ENCODE data around the gene TSC22D1.
A peak's percentile ranks its signal among the peaks of the same experiment; 100 is the strongest.
"Not testable (repeated sequence)": the region's sequence is repeated elsewhere in the genome, so short reads cannot be mapped to it uniquely, and the experiment has no call there.

The TSC22D1 gene

DNA sequence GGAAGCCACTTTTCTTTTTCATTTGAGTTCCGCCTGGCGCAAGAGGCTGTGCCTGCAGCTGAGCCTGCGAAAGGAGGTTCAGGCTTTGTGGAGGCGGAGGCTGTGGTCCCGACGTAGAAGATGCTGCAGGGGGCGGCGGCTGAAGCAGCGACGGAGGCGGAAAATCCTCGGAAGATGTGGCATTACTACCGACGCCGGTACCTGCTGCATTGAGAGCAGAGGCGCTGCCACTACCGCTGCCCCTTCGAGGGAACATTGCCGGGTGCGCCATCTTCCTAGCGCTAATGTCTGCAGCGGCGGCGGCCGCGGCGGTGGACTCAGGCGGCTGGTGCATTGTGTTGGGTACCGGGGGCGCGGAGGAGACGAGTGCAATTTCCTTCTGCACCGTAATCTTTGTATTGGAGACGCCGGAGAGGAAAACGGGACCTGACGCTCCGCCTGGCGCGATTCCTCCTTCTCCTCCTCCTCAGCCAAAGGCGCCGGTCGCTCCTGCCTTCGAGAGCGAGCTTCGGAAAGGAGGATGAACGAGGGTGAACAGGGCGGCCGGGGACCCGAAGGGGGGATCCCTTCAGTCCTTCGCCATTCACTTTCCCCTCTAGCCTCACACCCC, at the start of gene TSC22D1:
Gene TSC22D1 (minus strand): TSS at position 590 of the 610 bp plus-strand sequence. CDS start 256 bp downstream, at position 334.
- peak; percentile 45 for DNase-seq (ENCODE audit: low spot score)

DNA sequence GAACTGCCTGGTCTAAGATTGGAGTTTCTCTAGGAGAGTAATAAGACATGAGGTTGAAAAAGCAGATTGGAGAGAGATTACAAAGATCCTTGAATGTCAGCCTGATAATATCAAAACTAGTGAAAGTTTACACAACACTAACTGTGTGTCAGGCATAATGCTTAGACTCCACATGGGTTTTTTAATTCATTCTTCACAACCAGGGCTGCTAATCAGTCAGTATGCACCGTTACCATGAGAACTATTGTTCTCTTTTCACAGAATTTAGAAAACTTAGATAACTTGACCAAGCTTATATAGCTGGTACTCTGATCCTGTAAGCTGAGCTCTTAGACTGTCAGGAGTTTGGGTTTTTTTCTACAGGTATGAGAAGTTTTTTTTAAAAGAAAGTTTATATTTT, 46.6 kb upstream of the TSC22D1 start:
- no peak for DNase-seq (ENCODE audit: low spot score)

GRCh38 chr13:44622261-44622660, 46.1 kb upstream of the TSC22D1 start:
- no peak for DNase-seq (ENCODE audit: low spot score)

DNA sequence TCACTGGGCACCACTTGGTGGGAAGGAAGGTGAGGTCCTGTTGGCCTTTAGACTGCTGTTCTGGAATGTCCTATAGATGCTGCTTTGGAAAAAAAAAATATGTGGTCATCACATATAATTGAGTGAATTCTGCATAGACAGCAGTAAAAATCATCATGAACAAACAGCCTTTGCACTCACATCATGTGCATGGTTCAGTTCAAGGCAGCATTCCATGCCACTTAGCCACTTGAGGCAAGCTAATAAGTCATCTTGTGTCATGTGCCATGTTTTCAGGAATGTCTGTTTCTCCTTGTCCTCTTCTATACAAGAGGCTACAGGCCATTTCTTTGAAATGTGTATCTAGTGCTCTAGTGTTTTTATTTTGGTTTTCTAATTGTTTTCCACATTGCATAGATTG, 43.9 kb upstream of the TSC22D1 start:
- no peak for DNase-seq (ENCODE audit: low spot score)

- DNase-seq (ENCODE audit: low spot score), result no peak
Measured at GRCh38 chr13:44619651-44620050, 43.5 kb upstream of the TSC22D1 start.

- DNase-seq (ENCODE audit: low spot score), result no peak
Measured at GRCh38 chr13:44618326-44618725, 42.2 kb upstream of the TSC22D1 start.

- no peak for DNase-seq (ENCODE audit: low spot score)
Measured at GRCh38 chr13:44617648-44618047, 41.5 kb upstream of the TSC22D1 start.

- DNase-seq (ENCODE audit: low spot score), result no peak
Measured at GRCh38 chr13:44609137-44609536, 33.0 kb upstream of the TSC22D1 start.

- no peak for DNase-seq (ENCODE audit: low spot score)
Measured at GRCh38 chr13:44605721-44606120, 29.6 kb upstream of the TSC22D1 start.

DNA sequence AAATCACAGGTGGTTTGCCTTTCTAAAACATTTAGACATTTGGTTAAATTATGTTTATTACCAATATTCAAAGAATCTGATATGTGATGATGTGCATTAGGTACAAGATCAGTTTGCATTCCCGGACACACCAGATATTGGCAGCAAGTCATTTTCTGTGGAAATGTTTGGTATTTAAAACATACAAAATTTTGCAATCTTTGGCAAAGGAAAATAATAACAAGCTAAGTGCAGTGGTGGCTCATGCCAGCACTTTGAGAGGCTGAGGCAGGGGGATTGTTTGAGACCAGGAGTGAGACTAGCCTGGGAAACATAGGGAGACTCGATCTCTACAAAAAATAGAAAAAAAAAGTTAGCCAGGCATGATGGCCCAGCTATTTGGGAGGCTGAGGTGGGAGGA, 29.1 kb upstream of the TSC22D1 start:
- no peak for DNase-seq (ENCODE audit: low spot score)

DNA sequence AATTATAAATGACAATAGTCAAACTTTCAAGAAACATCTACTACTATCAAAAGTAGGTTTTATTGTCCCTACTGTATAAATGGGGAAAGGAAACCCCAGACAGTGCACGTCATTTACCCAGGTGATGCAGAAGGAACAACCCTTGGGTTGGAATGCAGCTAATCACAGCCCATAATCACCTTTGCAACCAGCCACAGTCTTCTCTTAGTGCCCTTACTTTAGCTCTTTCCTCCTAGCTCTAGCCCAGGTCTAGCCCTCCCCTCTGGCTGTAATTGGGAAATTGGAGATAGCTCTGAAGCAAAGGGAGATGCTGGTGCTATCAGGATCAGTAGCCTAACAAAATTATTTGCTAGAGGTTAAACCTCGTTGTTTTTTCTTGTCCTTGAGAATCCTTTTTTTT, 25.5 kb upstream of the TSC22D1 start:
- DNase-seq (ENCODE audit: low spot score), result no peak

DNA sequence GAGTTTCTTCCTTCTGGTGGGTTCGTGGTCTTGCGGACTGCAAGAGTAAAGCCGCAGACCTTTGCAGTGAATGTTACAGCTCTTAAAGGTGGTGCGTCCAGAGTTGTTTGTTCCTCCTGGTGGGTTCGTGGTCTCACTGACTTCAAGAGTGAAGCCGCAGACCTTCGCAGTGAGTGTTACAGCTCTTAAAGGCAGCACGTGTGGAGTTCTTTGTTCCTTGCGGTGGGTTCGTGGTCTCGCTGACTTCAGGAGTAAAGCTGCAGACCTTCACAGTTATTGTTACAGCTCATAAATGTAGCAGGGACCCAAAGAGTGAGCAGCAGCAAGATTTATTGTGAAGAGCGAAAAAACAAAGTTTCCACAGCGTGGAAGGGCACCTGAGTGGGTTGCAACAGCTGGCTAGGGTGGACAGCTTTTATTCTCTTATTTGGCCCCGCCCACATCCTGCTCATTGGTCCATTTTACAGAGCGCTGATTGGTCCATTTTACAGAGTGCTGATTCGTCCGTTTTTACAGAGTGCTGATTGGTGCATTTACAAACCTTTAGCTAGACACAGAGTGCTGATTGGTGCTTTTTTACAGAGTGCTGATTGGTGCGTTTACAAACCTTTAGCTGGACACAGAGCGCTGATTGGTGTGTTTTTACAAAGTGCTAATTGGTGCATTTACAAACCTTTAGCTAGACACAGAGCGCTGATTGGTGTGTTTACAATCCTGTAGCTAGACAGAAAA, 17.9 kb upstream of the TSC22D1 start:
- not testable (repeated sequence) for DNase-seq (ENCODE audit: low spot score)

GRCh38 chr13:44592216-44592847, 16.2 kb upstream of the TSC22D1 start:
- no peak for DNase-seq (ENCODE audit: low spot score)

GRCh38 chr13:44591316-44591715, 15.2 kb upstream of the TSC22D1 start:
- DNase-seq (ENCODE audit: low spot score), result no peak

- no peak for DNase-seq (ENCODE audit: low spot score)
Measured at GRCh38 chr13:44583137-44583536, 7.0 kb upstream of the TSC22D1 start.

- no peak for DNase-seq (ENCODE audit: low spot score)
Measured at GRCh38 chr13:44578067-44578400, 1.9 kb upstream of the TSC22D1 start.

DNA sequence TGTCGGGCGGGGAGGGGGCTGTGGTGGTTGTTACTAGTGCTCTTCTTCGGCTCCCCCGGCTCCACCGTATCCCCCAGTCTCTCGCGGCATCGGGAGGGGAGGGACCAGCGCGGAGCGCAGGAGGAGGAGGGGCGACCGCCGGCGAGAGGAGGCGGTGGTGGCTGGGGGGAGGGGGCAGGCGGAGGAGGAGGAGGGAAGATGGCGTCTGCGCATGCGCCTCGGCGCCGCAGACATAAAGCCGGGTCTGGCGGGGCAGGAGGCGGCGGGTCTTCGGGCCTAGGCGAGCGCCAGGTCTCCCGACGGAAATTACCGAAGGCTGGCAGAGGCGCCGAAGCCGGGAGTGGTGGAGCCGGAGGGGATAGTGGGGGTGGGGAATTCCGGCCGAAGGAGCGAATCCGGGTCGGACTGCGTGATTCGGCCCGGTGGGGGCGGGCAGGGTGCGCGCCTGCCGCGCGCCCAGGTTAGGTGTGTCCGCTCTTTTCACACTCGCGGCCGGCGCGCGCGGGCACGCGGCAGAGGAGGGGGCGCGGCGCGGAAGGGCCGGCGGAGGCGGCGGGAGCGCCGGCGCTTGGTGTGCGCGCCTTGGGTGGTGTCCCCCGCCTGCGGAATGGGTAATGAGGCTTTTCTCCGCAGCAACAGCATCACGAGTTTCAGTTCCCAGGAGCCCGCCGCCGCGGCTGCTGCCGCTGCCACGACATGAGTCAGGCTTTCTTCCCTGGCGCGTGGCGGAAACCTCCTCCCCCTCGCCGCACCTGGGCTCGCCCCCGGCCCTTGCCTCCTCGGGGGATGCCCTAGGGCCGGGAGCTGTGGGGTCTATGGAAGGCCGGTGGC, 1.3 kb upstream of the TSC22D1 start:
- peak; percentile 93 for DNase-seq (ENCODE audit: low spot score)

GRCh38 chr13:44576351-44577235, 463 bp upstream of the TSC22D1 start:
- DNase-seq (ENCODE audit: low spot score), result no peak

- no peak for DNase-seq (ENCODE audit: low spot score)
Measured at GRCh38 chr13:44575035-44575434, 1.1 kb downstream of the TSC22D1 start.

GRCh38 chr13:44574466-44574855, 1.7 kb downstream of the TSC22D1 start:
- DNase-seq (ENCODE audit: low spot score), result no peak

DNA sequence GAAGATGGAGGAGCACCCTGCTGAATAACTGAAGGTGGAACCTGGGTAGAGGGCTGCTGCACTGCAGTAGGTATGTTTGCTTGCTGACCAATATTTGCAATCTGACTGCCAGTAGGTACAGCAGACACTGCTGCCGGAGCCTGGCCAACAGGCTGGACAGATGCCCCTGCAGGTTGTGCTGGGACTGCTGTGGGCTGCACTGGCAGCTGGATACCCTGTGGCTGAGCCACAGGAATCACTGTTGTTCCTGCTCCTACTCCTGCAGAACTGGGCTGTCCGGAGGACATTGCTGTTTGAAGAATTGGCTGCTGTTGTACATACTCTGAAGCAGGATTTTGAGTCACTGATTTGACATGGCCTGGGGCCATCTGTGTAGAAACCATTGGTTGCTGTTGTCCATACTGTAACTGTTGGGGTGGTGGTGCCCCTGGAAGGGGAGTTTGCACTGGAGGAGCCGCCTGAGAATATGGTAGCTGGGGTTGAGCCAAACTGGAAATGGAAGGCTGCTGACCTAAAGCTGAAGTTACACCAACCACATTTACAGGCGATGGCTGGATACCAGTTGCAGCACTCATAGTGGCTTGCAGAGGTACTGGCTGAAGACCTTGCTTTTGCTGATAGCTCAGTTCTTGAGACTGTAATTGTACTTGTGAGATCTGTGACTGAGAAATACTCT, 2.2 kb downstream of the TSC22D1 start:
- peak; percentile 9 for DNase-seq (ENCODE audit: low spot score)
